ENCODE data around the gene SEPTIN10. TPM values are rescaled to one million over a fixed set of nuclear protein-coding genes. Genes with fewer than 3 reads are reported as not detected.
"Not testable (repeated sequence)": the region's sequence is repeated elsewhere in the genome, so short reads cannot be mapped to it uniquely, and the experiment has no call there.

Gene SEPTIN10
- total RNA-seq, 2 experiments from 2014 or later, result 5.8 to 6.3 TPM

DNA sequence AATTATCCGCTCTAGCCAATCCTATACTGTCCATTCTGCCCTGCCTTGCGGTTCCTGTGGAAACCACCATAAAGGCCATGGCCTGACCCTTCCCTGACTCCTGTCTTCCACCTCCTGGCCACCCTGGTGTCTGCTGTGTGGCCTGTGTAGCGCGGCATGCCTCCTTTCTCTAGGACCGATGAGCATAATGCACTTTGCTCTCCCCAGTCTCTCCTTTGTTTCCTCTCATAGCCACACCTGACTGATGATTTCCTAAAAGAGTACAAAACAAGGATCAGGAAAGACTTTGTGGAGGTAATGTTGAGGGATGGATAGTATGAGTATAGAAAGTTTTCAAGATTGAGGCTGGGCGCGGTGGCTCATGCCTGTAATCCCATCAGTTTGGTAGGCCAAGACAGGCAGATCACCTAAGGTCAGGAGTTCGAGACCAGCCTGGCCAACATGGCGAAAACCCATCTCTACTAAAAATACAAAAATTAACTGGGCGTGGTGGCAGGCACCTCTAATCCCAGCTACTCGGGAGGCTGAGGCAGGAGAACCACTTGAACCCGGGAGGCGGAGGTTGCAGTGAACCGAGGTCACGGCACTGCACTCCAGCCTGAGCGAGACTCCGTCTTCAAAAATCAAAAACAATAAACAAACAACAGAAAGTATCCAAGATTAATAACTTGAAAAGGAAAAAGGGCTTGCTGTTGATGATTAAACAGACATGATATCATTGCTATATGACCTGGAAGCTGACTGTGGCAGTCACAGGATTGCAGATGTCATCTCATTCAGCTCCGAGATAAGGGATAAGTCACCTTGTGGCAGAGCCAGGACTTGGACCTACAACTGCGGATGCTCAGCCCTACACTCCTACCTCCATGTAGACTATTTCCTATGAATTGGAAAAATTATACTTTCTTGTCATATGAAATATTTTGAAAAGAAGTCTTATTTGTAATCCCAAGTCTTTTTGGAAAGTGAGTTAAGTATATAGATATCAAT is 17.0 kb upstream of the SEPTIN10 start:
- Mint-ChIP-seq H3K4me3 (no peak overlapping the region), H3K9me3 (ENCODE audit: low read depth) (no peaks in the 10 kb centered on the region), H3K4me1 (peaks cover 4% of the 10 kb centered on the region), H3K27ac (no peak overlapping the region), H3K27me3 (peaks cover 8% of the 10 kb centered on the region), H3K36me3 (ENCODE audit: low read depth) (no peaks in the 10 kb centered on the region)
- no peak for ATAC-seq
- intact Hi-C loops (cut with DNase I, micrococcal nuclease), result no loop called here
- no peak for DNase-seq
- POLR2A ChIA-PET, result no interaction called here
- CTCF ChIA-PET, result no interaction called here

DNA sequence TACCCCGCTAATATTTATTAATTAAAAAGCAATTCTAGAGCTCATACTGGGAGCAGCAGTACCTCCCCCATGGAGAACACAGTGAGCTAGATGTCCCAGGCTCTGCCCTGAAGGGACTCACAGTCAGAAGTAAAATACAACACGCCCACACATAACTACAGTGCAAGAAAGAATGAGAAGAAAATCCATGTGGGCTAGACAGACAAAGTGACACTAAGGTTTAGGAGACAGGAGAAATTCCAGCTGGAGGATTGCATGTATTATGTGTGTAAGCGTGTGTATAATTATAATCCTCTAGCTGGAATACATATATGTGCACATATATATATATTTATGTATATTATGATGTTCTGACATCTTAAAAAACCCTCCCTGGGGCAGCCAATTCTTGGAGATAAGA is 16.1 kb upstream of the SEPTIN10 start:
- intact Hi-C loops (cut with DNase I, micrococcal nuclease), result no loop called here
- ChIA-PET POLR2A (no interaction called here), CTCF (interaction anchor here (1.8 kb wide), 1 partner anchor 83 kb away, joined by 10 read pairs; no protein-coding TSS in a partner anchor)
- peaks cover 5% of the 10 kb centered on the region for H3K27me3 Mint-ChIP-seq
- H3K27ac Mint-ChIP-seq, result no peak overlapping the region
- H3K9me3 Mint-ChIP-seq (ENCODE audit: low read depth), result no peaks in the 10 kb centered on the region
- no peaks in the 10 kb centered on the region for H3K36me3 Mint-ChIP-seq (ENCODE audit: low read depth)
- H3K4me3 Mint-ChIP-seq, result no peak overlapping the region
- DNase-seq (no peak), ATAC-seq (no peak)
- H3K4me1 Mint-ChIP-seq, result peaks cover 4% of the 10 kb centered on the region

DNA sequence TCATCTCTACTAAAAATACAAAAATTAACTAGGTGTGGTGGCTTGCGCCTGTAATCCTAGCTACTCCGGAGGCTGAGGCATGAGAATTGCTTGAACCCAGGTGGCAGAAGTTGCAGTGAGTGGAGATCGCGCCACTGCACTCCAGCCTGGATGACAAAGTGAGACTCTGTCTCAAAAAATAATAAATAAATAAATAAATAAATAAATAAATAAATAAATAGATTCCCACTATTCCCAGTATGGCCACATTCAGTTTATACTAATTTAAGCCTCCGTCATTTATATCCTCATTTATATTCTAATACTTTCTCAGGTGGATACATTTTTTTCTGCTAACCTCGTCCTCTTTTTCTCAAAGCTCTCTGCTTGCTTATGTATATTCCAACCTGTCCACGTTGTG is 14.6 kb upstream of the SEPTIN10 start:
- H3K4me3 Mint-ChIP-seq; H3K4me1 Mint-ChIP-seq; DNase-seq; ATAC-seq; H3K27me3 Mint-ChIP-seq; intact Hi-C loops (cut with DNase I, micrococcal nuclease); H3K27ac Mint-ChIP-seq; H3K9me3 Mint-ChIP-seq (ENCODE audit: low read depth); H3K36me3 Mint-ChIP-seq (ENCODE audit: low read depth): not testable (repeated sequence)
- ChIA-PET POLR2A (interaction anchor here (0.6 kb wide), 1 partner anchor 15 kb away, joined by 3 read pairs; the partner anchor contains the start of gene SEPTIN10), CTCF (interaction anchor here (1.8 kb wide), 1 partner anchor 81 kb away, joined by 10 read pairs; no protein-coding TSS in a partner anchor)

DNA sequence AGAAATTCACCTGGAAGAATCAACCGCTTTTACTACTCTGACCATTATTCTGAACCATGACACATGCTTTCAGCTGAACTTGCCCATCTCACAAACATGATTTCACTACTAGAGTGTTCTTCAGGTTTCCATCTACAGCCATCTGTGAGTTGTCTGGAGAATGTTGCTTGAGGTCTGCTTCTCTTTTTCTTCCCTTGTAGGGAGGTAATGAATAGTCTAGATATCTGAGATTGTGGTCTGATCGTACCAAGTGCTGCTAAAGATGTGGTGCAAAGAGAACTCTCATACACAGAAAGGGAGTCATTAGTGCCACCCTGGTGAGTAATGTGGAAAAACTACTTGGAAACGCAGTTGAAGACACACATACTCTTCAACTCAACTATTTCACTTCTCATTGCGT is 10.6 kb upstream of the SEPTIN10 start:
- Mint-ChIP-seq H3K27me3 (peaks cover 13% of the 10 kb centered on the region), H3K4me1 (no peaks in the 10 kb centered on the region), H3K4me3 (no peak overlapping the region), H3K27ac (no peak overlapping the region), H3K36me3 (ENCODE audit: low read depth) (no peaks in the 10 kb centered on the region), H3K9me3 (ENCODE audit: low read depth) (no peaks in the 10 kb centered on the region)
- intact Hi-C loops (cut with DNase I, micrococcal nuclease), result no loop called here
- ChIA-PET CTCF (no interaction called here), POLR2A (interaction anchor here (0.7 kb wide), 1 partner anchor 292 kb away, joined by 3 read pairs; no protein-coding TSS in a partner anchor)
- DNase-seq (no peak), ATAC-seq (no peak)

GRCh38 chr2:109623923-109624322 is 10.2 kb upstream of the SEPTIN10 start:
- H3K4me1 Mint-ChIP-seq, result no peaks in the 10 kb centered on the region
- DNase-seq (no peak), ATAC-seq (no peak)
- H3K9me3 Mint-ChIP-seq (ENCODE audit: low read depth), result no peaks in the 10 kb centered on the region
- CTCF ChIA-PET, result no interaction called here
- H3K36me3 Mint-ChIP-seq (ENCODE audit: low read depth), result no peaks in the 10 kb centered on the region
- no peak overlapping the region for H3K4me3 Mint-ChIP-seq
- POLR2A ChIA-PET, result interaction anchor here (0.7 kb wide), 1 partner anchor 292 kb away, joined by 3 read pairs; no protein-coding TSS in a partner anchor
- no peak overlapping the region for H3K27ac Mint-ChIP-seq
- intact Hi-C loops (cut with DNase I, micrococcal nuclease), result no loop called here
- peaks cover 16% of the 10 kb centered on the region for H3K27me3 Mint-ChIP-seq

DNA sequence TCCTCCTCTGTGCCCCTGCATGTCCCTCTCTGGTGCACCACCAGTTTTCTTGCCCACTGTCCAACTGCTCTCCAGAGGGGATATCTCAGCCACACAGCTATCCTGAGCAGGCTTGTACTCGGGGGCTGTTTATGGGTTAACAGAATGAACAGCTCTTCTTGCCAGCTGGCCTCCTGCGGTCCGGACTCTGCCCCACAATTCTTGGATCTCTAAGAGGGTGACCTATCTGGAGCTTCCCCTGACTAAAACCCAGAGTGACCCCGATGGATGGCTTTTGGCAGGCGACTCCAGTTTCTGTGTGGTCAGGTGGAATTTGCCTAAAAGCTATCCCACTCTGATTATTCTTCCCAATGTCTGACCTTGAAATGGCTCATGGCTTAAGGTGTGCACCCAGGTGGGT is 9.5 kb upstream of the SEPTIN10 start:
- CTCF ChIA-PET, result interaction anchor here (0.7 kb wide), 1 partner anchor 12 kb away, joined by 4 read pairs; no protein-coding TSS in a partner anchor
- peaks cover 14% of the 10 kb centered on the region for H3K27me3 Mint-ChIP-seq
- intact Hi-C loops (cut with DNase I, micrococcal nuclease), result no loop called here
- no peaks in the 10 kb centered on the region for H3K9me3 Mint-ChIP-seq (ENCODE audit: low read depth)
- H3K36me3 Mint-ChIP-seq (ENCODE audit: low read depth), result no peaks in the 10 kb centered on the region
- POLR2A ChIA-PET, result no interaction called here
- H3K27ac Mint-ChIP-seq, result no peak overlapping the region
- H3K4me1 Mint-ChIP-seq, result no peaks in the 10 kb centered on the region
- no peak overlapping the region for H3K4me3 Mint-ChIP-seq
- no peak for DNase-seq
- ATAC-seq, result no peak

- Mint-ChIP-seq H3K4me1 (peaks cover 2% of the 10 kb centered on the region), H3K4me3 (no peak overlapping the region), H3K36me3 (ENCODE audit: low read depth) (no peaks in the 10 kb centered on the region), H3K27me3 (peaks cover 33% of the 10 kb centered on the region), H3K27ac (no peak overlapping the region), H3K9me3 (ENCODE audit: low read depth) (no peaks in the 10 kb centered on the region)
- DNase-seq (no peak), ATAC-seq (no peak)
- ChIA-PET POLR2A (no interaction called here), CTCF (no interaction called here)
- intact Hi-C loops (cut with DNase I, micrococcal nuclease), result no loop called here
Measured at GRCh38 chr2:109619032-109619615, 5.4 kb upstream of the SEPTIN10 start.

- peak overlapping the region; percentile 8 for H3K4me3 Mint-ChIP-seq
- H3K36me3 Mint-ChIP-seq (ENCODE audit: low read depth), result peaks cover 1% of the 10 kb centered on the region
- H3K27ac Mint-ChIP-seq, result no peak overlapping the region
- POLR2A ChIA-PET, result no interaction called here
- H3K27me3 Mint-ChIP-seq, result peaks cover 44% of the 10 kb centered on the region
- ATAC-seq, result no peak
- DNase-seq, result no peak
- intact Hi-C loops (cut with DNase I, micrococcal nuclease), result no loop called here
- CTCF ChIA-PET, result interaction anchor here (0.6 kb wide), 1 partner anchor 594 kb away, joined by 3 read pairs; no protein-coding TSS in a partner anchor
- no peaks in the 10 kb centered on the region for H3K9me3 Mint-ChIP-seq (ENCODE audit: low read depth)
- H3K4me1 Mint-ChIP-seq, result peaks cover 9% of the 10 kb centered on the region
Measured at GRCh38 chr2:109616184-109616583, 2.4 kb upstream of the SEPTIN10 start.

DNA sequence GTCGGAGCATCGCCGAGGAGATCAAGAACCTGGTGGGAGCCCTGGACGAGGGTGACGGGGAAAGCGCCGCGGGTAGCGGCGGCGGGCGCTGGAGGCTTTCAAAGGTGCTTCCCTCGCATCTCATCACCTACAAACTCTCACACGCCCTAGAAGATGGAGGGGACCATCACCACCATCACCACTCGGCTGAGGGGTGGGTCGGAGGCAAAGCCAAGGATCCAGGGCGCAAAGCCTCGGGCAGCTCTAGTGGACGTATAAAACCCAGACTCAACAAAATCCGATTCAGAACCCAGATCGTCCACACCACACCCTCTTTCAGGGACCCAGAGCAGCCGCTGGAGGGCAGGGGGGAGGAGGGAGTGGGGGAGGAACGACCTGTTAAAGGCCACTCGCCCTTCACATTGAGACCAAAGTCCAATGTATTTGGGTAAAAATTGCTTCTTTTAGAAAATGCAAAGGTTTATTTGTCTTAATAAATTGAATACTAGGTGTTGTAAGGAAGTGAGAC is 1.9 kb upstream of the SEPTIN10 start:
- no peak overlapping the region for H3K27ac Mint-ChIP-seq
- H3K36me3 Mint-ChIP-seq (ENCODE audit: low read depth), result peaks cover 1% of the 10 kb centered on the region
- intact Hi-C loops (cut with DNase I, micrococcal nuclease), result no loop called here
- no peak for ATAC-seq
- peaks cover 48% of the 10 kb centered on the region for H3K27me3 Mint-ChIP-seq
- POLR2A ChIA-PET, result no interaction called here
- CTCF ChIA-PET, result interaction anchor here (0.6 kb wide), 1 partner anchor 594 kb away, joined by 3 read pairs; no protein-coding TSS in a partner anchor
- no peak for DNase-seq
- no peak overlapping the region for H3K4me3 Mint-ChIP-seq
- H3K9me3 Mint-ChIP-seq (ENCODE audit: low read depth), result no peaks in the 10 kb centered on the region
- peaks cover 9% of the 10 kb centered on the region for H3K4me1 Mint-ChIP-seq

DNA sequence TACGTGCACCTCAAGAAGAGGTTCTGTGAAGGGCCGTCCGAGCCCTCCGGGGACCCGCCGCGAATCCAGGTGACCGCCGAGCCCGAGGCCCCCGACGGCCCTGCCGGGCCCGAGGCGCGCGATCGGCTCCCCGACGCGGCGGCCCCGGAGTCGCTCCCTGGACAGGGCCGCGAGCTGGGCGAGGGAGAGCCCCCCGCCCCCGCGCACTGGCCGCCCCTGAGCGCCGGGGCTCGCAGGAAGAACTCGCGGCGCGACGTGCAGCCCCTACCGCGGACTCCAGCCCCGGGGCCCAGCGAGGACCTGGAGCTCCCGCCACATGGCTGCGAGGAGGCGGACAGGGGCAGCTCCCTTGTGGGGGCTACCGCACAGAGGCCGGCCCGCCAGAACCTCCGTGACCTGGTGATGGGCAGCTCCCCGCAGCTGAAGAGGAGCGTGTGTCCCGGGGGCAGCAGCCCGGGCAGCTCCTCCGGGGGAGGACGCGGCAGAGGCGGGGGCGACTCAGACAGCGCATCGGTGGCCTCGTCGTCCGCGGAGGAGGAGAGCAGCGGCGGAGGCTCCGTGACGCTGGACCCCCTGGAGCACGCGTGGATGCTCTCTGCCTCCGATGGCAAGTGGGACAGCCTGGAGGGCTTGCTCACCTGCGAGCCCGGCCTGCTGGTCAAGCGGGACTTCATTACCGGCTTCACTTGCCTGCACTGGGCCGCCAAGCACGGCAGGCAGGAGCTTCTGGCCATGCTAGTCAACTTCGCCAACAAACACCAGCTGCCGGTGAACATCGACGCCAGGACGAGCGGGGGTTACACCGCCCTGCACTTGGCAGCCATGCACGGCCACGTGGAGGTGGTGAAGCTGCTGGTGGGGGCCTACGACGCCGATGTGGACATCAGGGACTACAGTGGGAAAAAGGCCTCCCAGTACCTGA is 1.2 kb upstream of the SEPTIN10 start:
- peak; percentile 17 for DNase-seq
- Mint-ChIP-seq H3K36me3 (ENCODE audit: low read depth) (peaks cover 1% of the 10 kb centered on the region), H3K9me3 (ENCODE audit: low read depth) (no peaks in the 10 kb centered on the region), H3K4me3 (no peak overlapping the region), H3K4me1 (peaks cover 9% of the 10 kb centered on the region), H3K27me3 (peaks cover 49% of the 10 kb centered on the region), H3K27ac (no peak overlapping the region)
- intact Hi-C loops (cut with DNase I, micrococcal nuclease), result loop anchor here (1.0 to 5.0 kb wide), 7 partner anchors 68 to 1168 kb away; partner anchors contain the start of genes GCC2 (in 1 of the 2), NPHP1 (in 1 of the 2) and SH3RF3 (in 1 of the 2)
- ChIA-PET POLR2A (interaction anchor here (0.6 kb wide), 1 partner anchor 33 kb away, joined by 3 read pairs; no protein-coding TSS in a partner anchor), CTCF (interaction anchor here (0.6 to 0.9 kb wide), 2 partner anchors 68 to 89 kb away, joined by 3 to 4 read pairs; no protein-coding TSS in a partner anchor)
- ATAC-seq, result no peak

Data from activated CD4-positive, alpha-beta T cell treated with anti-CD3 and anti-CD28 coated beads for 36 hours (primary cell).